Mesenteric fat pad (tissue), 1 donor: Measurements from ENCODE around the gene CEP350. TPM values are rescaled to one million over a fixed set of nuclear protein-coding genes. Genes with fewer than 3 reads are reported as not detected.

Source experiments
- DNase-seq: peaks from one replicate; pipeline ENCODE4 v3.0.0-alpha.2; 2020; ENCODE audit warnings: low spot score
- total RNA-seq: library from RNA; stranded (reverse); fragmentation: NEBNext Ultra II Directional; extraction: Animal tissue kit (Norgen Biotek cat#: 25700); gene quantifications from one replicate; pipeline ENCODE4 v1.2.1, GENCODE V29; 2021
- donor health status: DM: yes; HTN: yes; CAD: no.

CEP350 gene
- total RNA-seq, 1 donor from 2014 or later: 57.6 TPM

DNA sequence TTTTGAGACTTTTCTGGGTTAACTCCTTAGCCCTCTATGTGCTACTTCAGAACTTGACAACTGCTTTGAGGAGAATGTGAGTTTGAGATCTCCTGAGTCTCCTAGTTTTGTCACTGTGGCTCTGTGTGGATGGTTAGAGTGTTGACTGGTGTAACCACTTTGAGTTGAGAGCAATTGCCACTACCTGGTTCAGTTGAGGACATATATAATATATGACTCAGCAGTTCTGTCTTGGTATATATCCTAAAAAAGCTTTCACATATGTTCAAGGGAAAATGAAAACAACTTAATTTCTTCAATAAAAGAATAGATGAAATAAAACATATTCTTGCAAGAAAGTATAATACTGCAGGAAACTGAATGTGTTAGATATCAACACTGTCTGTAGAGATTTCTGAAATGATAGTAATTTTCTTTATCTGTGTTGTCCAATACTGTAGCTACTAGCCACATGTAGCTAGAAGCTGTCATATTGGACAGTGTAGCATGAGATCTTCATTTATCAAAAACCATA is 103.3 kb downstream of the CEP350 start:
- no peak for DNase-seq

DNA sequence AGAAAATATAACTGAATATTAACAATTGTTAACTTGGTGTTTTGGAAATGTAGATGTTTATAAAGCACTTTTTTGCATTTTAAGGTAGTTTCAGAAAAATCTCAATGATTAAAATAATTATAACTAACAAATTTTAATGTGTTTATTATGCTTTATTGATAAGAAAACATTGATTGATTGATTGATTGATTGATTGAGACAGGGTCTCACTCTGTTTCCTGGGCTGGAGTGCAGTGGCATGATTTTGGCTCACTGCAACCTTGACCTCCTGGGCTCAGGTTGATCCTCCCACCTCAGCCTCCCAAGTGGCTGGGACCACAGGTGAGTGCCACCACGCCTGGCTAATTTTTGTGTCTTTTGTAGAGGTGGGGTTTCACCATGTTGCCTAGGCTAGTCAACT is 106.4 kb downstream of the CEP350 start:
- no peak for DNase-seq

DNA sequence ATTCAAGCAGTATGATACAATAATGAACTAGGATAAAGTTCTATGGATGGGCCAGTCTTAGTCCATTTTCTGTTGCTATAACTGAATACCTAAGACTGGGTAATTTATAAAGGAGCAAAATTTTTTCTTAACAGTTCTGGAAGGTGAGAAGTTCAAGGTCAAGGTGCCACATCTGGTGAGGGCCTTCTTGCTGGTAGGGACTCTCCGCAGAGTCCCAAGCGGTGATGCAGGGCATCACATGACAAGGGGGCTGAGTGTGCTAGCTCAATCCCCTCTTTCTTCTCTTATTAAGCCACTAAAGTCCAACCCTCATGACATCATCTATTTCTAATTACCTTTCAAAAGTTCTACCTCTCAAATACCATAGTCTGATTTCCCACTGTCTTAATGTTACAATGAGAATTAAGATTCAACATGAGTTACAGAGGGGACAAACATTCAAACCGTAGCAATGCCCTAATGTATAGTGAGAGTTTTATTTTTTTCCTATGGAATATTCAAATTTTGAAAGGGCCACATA is 107.9 kb downstream of the CEP350 start:
- no peak for DNase-seq

GRCh38 chr1:180065408-180065807 is 110.8 kb downstream of the CEP350 start:
- DNase-seq: no peak

DNA sequence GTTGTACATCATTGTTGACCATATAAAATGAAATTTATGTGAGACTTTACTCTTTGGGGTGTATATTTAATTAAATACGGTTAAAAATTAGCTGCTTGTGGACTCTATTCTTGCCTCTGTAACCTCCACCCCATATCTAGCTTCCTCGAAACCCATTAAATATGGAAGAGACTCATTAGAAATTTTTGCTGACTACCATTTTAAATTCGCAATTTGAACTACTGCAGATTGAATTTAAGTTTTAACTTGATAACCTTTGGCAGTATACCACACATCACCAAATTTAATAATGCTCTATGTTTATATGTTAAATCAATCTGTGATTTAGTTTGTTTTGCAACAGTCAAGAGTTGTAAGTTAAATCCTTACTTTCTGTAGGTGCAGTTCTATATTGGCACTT is 111.5 kb downstream of the CEP350 start:
- no peak for DNase-seq

DNA sequence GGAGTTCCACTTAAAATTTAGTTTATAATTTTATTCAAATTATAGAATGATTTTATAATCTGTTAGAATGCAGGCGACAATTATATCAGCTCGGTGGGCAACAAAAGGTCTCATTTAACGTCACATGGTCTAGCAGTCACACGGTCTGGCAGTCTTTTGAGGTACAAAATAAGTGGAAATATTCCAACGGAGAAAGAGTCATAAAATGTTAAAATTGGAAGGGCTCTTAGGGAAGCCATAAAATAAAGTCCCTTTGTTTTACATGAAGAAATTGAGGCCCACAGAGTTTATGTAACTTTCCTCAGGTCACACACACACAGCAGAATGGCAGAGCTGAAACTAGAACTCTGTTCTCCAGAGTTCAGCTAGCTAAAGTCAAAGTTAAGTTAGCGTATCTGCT is 115.7 kb downstream of the CEP350 start:
- no peak for DNase-seq

- no peak for DNase-seq
Observed at GRCh38 chr1:180071759-180072158, 117.1 kb downstream of the CEP350 start.

GRCh38 chr1:180080439-180080838 is 125.8 kb downstream of the CEP350 start:
- no peak for DNase-seq

DNA sequence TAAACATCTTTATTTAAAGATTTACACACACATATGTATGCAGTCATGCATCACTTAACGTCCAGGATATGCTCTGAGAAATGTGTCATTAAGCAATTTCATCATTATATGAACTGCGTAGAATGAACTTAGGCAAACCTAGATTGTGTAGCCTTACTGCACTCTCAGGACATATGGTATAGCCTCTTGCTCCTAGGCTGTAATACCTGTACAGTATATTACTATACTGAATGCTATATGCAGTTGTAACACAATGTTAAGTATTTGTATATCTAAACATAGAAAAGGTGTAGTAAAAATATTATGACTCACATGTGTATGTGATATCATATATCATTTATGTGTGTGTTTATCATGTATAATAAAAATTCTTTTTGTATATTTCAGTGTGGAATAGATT is 126.9 kb downstream of the CEP350 start:
- no peak for DNase-seq

GRCh38 chr1:180083164-180083563 is 128.6 kb downstream of the CEP350 start:
- DNase-seq: no peak

- no peak for DNase-seq
Observed at GRCh38 chr1:180084867-180085266, 130.3 kb downstream of the CEP350 start.

GRCh38 chr1:180085331-180085730 is 130.7 kb downstream of the CEP350 start:
- no peak for DNase-seq

GRCh38 chr1:180092931-180093650 is 138.5 kb downstream of the CEP350 start:
- no peak for DNase-seq

- DNase-seq: no peak
Observed at GRCh38 chr1:180094705-180095295, 140.2 kb downstream of the CEP350 start.

DNA sequence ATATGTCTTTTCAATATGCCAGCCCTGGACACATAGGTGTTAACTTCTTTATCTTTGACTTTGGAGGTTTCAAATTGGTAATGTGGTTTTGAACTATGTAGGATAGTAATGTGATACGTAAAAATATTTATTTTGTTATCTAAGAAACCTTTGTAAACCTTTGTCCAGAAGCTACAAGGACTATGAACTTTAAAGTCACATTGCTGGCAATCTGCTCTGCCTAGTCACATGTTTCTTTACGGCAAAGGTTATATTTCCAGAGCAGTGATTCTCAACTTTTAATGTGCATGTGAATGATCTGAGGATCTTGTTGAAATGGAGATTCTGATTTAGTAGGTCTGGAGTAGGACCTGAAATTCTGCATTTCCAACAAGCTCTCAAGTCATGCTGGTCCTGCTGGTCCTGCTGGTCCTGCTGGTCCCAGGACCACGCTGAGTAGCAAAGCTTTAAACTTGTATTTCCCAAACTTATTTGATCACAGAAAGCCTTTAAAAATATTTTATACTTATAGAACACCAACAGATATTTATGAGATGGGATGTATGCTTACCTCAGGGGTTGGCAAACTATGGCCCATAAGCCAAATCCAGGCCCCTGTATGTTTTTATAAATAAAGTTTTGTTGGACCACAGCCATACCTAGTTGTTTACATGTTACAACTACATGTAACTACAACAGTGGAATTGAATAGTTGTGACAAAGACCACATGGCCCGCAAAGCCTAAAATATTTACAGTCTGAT is 142.1 kb downstream of the CEP350 start:
- no peak for DNase-seq

- DNase-seq: no peak
Observed at GRCh38 chr1:180097326-180097605, 142.7 kb downstream of the CEP350 start.

DNA sequence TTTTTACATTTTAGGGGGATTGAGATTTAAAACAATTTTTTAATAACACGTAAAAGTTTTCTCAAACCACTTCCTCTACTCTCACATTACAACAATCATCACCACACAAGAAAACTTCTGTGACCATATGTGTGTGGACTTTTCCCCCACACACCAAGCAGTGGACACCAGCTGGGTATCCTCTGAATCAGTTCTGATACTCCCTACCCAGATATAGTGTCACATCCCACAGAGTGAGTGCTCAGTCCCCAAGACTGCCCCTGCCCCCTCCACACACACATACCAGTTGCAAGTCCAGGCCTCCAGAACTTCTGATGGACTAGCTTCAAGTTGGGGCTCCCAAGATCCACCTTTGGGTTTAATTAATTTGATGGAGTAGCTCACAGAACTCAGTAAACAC is 146.8 kb downstream of the CEP350 start:
- no peak for DNase-seq

DNA sequence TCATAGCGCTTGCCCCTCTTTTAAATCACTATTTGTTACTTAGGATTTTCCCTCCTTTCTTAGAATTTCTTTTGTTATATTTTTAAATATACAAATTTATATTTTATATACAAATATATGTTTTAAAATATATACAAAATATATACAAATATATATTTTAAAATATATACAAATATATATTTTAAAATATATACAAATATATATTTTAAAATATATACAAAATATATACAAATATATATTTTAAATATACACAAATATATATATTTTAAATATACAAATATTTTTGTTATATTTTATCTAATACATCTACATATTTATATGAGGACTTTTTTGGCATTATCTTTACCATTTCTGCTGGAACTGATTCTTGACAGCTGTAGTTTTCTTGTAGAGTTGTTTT is 149.2 kb downstream of the CEP350 start:
- DNase-seq: no peak

GRCh38 chr1:180112091-180112490 is 157.5 kb downstream of the CEP350 start:
- DNase-seq: no peak

- no peak for DNase-seq
Observed at GRCh38 chr1:180112984-180113647, 158.5 kb downstream of the CEP350 start.

DNA sequence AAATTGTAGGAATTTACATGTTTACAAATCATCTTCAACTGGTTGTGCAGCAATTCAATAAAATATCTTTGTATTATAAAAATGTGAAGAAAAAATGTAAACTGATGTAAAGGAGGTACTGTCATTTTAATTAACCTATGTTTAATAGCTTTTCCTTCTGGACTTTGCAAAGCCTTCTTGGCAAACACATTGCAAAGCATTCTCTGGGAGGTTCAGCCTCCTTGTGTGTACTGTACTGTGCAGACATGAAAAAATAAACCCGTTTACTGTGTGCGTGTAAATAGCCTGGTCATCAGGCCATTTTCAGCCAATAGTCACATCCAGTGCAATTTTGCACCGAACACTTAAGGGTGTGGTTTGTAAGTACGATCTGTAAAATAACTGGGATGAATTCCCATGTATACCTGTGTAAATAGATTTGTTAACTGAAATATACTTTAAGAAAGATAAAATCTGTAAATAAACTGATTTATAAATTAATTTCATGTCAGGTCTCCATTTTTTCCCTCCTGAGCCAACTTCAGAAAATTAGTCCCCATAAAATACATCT is 159.9 kb downstream of the CEP350 start:
- no peak for DNase-seq
